BJ (cell line): Measurements from ENCODE around the gene GPR63. TPM values are rescaled to one million over a fixed set of nuclear protein-coding genes. Genes with fewer than 3 reads are reported as not detected.
A peak's percentile ranks its signal among the peaks of the same experiment; 100 is the strongest.
"Not testable (repeated sequence)": the region's sequence is repeated elsewhere in the genome, so short reads cannot be mapped to it uniquely, and the experiment has no call there.

Experiments
- CTCF ChIA-PET: fragments of 350-600 bp; formaldehyde crosslinking; extraction: SDS; loops from one replicate; lab custom pipeline; 2021; ENCODE audit warnings: antibody characterized with exemption, inconsistent platforms; lab: Yijun Ruan, JAX
- POLR2A ChIA-PET: fragments of 300-600 bp; sonication (Branson Sonifier 250); formaldehyde crosslinking; extraction: SDS; loops from one replicate; lab custom pipeline; 2021; ENCODE audit warnings: antibody characterized with exemption; lab: Charles Lee
- DNase-seq: peaks from one replicate; pipeline ENCODE4 v3.0.0-alpha.2; 2011; ENCODE audit warnings: low read depth
- H3K27me3 ChIP-seq: 2 replicates; pipeline ENCODE4 v1.6.0; 2011; ENCODE audit warnings: low read length; ENCODE audit not compliant: control insufficient read depth, insufficient read depth
- H3K36me3 ChIP-seq: 2 replicates; pipeline ENCODE4 v1.5.1; 2011; ENCODE audit warnings: low read length; ENCODE audit not compliant: control insufficient read depth, insufficient read depth
- H3K4me3 ChIP-seq: 2 replicates; pipeline ENCODE4 v1.5.1; 2011; ENCODE audit warnings: low read depth, mild to moderate bottlenecking, control low read depth, low read length
- CTCF ChIP-seq: IDR thresholded peaks from 2 replicates; pipeline ENCODE4 v1.5.1; 2011; ENCODE audit warnings: low read depth, mild to moderate bottlenecking, control low read depth, inconsistent platforms, low read length, moderate library complexity; ENCODE audit not compliant: insufficient read depth
- polyA minus RNA-seq: library from RNA; depleted of rRNA, polyadenylated mRNA; stranded (reverse); fragments of >200 nt; gene quantifications from 2 replicates; pipeline ENCODE4 v1.2.3, GENCODE V29; 2011; rRNA and poly(A)+ RNA removed
- polyA plus RNA-seq: library from polyadenylated mRNA; depleted of rRNA; stranded (reverse); fragments of >200 nt; gene quantifications from 2 replicates; pipeline ENCODE4 v1.2.3, GENCODE V29; 2011; rRNA removed

The GPR63 gene
- 0.38 and 0.61 TPM in 2 replicates for polyA plus RNA-seq
- 0.66 and 0.72 TPM in 2 replicates for polyA minus RNA-seq

GRCh38 chr6:96837081-96837971 lies at the start of gene GPR63:
Gene GPR63 (minus strand): TSS chr6:96837477. CDS start chr6:96799731, 37,746 bp downstream.
- ChIA-PET CTCF (interaction anchor here (1.0 kb wide), 1 partner anchor 62 kb away, joined by 3 read pairs; no protein-coding TSS in a partner anchor), POLR2A (no interaction called here)
- TF ChIP-seq CTCF, result no peak
- Histone ChIP-seq H3K4me3 (peak within 1 kb of the TSS; percentile 65), H3K27me3 (peaks cover 8% of the 10 kb centered on the region), H3K36me3 (no peaks in the 10 kb centered on the region)
- peak; percentile 12 for DNase-seq

- ChIA-PET POLR2A (no interaction called here), CTCF (no interaction called here)
- TF ChIP-seq CTCF, result no peak
- Histone ChIP-seq H3K36me3 (no peaks in the 10 kb centered on the region), H3K27me3 (peaks cover 3% of the 10 kb centered on the region; the same call in 1 of the 2 replicates), H3K4me3 (no peak overlapping the region)
- no peak for DNase-seq
Measured at GRCh38 chr6:96886519-96886918, 49.2 kb upstream of the GPR63 start.

- not testable (repeated sequence) for H3K4me3 ChIP-seq, DNase-seq
- CTCF ChIA-PET, result interaction anchor here (0.9 to 1.6 kb wide), 3 partner anchors 13 to 271 kb away, joined by 3 to 4 read pairs (median 4); partner anchors contain the start of gene NDUFAF4
Measured at GRCh38 chr6:96885187-96885631, 47.9 kb upstream of the GPR63 start.

GRCh38 chr6:96878143-96878542 lies 40.9 kb upstream of the GPR63 start:
- peaks cover 5% of the 10 kb centered on the region for H3K27me3 ChIP-seq
- no peaks in the 10 kb centered on the region for H3K36me3 ChIP-seq
- no peak for TF ChIP-seq CTCF
- no peak overlapping the region for H3K4me3 ChIP-seq
- POLR2A ChIA-PET, result interaction anchor here (0.7 kb wide), 1 partner anchor 10 kb away, joined by 3 read pairs; no protein-coding TSS in a partner anchor
- CTCF ChIA-PET, result interaction anchor here (0.7 kb wide), 1 partner anchor 13 kb away, joined by 3 read pairs; no protein-coding TSS in a partner anchor
- peak; percentile 1 for DNase-seq

More at GRCh38 chr6:96885187-96885631, 47.9 kb upstream of the GPR63 start:
- H3K36me3 ChIP-seq, POLR2A ChIA-PET, H3K27me3 ChIP-seq: not testable (repeated sequence)

- TF ChIP-seq CTCF, result no peak
- DNase-seq, result no peak
- Histone ChIP-seq H3K4me3 (no peak overlapping the region), H3K36me3 (no peaks in the 10 kb centered on the region), H3K27me3 (peaks cover 5% of the 10 kb centered on the region)
- POLR2A ChIA-PET, result no interaction called here
- CTCF ChIA-PET, result no interaction called here
Measured at GRCh38 chr6:96876886-96877545, 39.7 kb upstream of the GPR63 start.
